ENCODE measurements around the gene BRSK2.
"Not testable (repeated sequence)": the region's sequence is repeated elsewhere in the genome, so short reads cannot be mapped to it uniquely, and the experiment has no call there.

BRSK2 gene

DNA sequence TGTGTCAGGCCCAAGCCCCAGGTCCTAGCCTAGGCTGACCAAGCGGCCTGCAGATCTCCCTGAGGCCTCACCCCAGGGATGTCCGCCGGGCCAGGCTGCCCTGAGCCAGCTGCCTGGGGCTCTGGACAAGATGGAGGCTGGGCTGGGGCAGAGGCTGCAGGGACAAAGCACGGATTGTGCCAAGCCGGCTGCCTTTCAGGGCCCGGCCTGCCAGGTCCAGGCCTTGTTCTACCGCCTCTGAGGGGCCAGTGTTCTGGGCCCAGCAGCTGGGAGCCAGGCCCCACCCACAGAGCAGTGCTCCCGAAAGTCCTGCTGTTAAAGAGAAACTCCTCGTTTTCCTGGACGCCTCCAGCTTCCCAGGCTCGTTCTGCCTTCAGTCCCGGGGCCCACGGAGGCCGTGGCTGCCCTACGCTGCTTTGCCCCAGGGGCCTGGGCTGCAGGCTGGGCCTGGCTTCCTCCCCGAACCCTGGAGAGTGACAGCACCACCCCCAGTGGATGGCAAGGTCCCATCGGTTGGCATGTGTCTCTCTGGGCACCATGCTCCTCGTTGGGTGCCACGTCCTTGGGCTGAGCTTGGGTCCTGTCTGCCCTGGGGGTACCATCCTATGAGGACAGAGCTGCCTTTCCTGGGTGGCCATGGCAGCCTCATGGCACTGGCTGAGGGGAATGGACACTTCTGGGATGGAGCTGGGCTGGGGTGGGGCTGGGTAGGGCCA is 7.6 kb downstream of the BRSK2 start:
- DNase-seq: no peak

DNA sequence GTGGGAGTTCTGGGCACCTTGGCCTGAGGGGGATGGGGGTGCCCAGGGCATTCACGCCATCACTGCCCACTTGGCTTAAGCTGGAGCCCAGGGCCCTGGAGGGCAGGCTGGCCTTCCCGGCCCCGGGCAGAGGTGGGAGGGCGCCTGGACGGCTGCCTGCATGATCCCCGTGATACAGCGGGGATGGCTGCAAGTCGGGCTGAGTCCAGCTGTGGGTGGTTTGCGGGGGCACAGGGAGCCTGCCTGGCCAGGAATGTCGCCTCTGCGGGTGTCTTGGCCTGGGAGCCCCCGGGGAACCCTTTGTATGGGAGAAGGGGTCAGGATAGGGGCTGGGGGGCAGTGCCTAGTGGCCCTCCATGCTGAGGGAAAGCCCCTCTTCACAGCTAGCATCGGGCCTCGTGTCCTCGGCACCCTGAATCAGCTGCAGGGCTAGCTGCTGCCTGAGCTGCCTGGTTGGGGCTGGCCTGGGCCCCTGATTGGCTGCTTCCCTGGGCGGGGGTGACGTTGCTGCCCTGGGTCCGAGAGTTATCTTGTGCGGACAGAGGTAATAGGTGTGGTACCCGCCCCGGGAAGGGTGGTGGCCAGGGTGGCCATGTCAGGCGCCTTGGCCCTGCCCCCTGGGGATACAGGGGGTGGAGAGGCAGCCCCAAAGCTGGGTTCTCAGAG is 8.3 kb downstream of the BRSK2 start:
- DNase-seq: no peak

DNA sequence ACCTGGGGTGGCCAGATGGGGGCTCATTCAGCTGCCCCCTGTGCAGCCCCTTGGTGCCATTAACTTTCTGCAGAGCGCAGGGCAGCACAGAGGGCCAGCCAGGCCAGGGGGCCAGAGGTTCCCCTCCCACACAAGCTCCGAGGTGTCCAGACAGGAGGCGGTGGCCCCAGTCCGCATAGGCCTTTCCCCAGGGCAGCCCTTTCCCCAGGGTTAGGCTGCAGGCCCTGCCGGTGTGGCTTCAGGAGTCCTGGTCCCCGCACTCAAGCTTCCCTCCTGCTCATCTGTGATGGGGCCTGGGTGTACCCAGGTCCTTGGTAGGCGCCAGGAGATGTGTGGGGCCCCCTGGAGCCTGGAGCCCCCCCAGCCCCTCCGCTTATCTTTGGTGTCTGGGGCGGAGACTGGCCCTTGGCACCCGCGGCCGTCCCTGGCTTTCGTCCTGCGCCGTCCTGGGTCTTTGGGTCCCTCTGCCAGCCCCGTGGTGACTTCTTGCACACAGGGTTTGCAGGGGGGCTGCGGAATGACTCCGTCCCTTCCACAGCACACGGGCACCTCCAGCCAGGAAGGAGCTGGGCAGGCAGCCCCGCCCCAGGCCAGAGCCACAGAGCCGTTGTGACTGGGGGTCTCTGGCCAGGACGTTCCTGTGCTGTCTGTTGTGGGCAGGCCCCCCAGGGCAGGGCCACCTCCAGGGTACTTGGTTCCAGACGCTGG is 8.9 kb downstream of the BRSK2 start:
- DNase-seq: no peak

DNA sequence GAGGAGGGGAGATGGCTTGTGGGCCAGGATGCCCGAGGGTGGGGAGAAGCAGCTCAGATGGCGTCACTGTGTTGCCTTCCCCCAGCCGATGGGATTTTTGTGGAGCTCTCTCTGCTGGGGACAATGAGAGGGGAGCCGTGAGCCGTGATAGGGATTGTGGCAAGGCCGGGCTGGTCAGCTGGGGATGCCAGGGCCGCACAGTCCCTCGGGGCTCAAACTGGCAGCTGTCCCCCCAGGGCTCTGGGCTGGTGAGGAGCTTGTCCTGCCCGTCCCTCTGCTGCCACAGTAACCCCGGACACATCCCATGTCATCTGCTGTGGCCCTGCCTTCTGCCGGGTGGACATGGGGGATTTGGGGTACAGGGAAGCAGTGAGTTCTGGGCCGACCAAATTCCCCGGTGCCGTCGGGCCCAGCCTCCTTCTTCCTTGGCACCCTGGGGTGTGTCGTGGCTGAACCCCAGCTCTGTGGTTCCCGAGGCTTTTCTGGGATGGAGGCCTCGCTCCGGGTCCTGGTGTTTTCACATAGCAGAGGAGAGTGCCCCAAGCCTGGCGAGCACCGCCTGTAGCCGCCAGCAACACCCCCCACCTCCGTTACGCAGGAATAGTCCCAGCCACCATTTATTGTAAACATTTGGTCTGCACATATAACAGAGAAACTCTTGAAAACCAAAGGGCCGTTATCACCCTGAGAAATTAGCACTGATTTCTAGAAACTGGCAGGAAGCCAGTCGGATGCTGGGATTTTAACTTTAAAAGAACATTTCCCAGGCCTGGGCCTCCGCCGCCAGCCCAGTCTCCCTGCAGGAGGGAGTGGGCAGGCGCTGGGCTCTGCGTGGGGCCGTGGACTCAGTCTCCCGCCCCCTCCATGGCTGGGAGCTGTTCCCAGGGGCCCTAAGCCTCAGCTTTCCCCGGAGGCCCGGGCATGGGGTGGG is 9.9 kb downstream of the BRSK2 start:
- no peak for DNase-seq

DNA sequence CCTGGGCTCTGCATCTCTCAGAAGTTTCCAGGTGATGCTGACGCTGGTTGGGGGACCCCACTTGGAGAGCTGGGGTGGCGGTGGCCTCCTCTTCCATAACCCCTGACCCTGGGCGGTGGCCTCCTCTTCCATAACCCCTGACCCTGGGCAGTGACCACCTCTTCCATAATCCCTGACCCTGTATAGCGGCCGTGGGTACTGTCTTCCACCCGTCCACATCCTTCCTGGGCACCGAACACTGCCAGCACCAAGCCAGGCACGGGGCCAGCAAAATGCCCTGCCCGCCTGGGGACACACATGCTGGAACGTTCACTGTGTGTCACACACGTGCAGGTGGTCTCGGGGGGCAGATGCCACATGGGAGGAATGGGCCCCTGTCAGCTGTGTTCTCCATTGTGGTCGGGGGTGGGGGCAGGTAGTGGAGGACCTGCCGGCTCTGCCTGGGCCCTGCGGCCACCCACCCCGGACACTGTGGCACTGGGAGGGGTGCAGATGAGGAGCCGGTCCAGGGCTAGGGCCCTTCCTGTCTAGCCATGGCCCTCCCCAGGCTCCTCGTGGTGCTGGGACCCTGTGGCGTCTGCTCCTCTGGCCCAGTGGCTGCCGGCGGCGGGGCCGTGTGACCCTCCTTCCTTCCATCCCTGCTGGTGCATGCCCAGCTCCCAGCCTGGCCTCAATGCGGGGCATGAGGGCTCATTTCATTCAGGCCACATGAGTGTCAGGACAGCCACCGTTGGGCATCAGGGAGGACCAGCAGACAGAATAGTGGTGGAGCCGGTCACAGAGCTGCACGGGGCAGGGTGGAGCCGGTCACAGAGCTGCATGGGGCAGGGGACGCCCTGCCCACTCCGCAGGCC is 10.8 kb downstream of the BRSK2 start:
- DNase-seq: no peak

DNA sequence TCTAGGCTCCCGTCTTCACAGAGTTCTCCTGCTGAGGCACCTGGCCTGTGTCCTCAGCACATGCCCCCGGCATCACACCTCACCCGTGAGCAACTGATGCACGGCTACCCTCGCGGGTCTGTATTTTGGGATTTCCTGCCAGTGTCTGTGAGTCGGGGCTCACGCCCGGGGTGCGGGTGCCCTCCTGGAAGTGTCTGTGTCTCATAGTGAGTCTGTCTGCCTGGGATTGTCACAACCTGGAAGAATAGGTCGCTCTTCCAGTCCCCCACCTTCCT is 11.4 kb downstream of the BRSK2 start:
- no peak for DNase-seq

DNA sequence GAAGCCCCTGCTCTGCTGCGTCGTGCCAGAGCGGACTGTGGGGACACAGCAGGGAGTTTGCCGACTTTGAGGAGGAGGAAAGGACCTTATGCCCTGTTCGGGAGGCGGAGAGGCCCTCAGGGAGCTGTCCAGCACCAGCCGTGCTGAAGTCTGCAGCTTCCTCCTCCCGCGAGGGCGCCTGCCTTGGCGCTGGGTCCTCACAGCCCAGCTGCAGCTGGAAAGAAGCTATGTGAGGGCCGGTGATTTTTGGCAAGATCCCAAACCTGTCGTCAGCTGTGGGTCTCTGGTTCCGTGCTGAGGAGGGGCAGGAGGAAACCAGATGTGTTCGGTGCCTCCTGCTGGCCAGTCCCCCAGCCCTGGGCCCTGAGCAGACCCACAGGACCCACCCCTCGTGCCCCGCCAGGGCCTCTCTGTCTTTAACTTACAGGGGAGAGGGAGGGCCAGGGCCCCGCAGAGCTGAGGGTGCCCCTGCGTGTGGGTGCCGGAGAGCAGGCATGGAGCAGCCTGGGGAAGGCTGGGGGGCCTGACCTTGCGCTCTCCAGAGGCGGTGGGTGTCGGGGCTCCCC is 12.0 kb downstream of the BRSK2 start:
- peak; percentile 20 for DNase-seq

DNA sequence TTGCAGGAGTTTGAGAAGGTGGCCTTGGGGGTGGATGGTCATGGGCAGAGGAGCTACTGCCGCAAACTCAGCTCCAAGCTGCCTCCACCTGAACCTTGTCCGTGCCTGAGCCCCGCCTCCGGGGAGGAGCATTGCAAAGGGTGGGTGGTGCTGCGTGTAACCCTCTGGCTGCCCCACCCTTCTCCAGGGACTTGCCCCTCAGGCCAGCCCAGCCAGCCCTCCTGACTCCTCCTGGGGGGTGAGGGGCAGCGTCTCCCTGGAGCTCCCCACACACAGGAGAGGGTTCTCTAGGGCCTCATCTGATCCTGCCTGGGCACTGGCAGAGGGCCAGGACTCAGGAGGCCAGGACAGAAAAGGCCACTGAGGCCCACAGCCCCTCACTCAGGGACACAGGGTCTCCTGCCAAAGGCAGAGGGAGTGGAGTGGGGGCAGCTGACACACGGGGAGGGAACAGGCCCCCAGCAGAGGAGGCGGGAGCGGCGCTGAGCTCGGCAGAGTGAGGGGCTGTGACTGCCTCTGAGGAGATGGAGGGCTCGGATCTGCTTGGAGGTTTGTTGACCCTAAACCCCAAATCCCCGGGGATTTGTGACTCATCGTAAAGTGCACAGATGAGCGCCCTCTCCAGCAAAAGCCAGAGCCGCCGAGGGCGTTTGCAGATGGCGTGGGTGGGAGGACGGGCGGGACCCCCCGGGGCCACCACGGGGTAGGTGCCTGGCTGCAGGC is 12.8 kb downstream of the BRSK2 start:
- DNase-seq: peak; percentile 83

DNA sequence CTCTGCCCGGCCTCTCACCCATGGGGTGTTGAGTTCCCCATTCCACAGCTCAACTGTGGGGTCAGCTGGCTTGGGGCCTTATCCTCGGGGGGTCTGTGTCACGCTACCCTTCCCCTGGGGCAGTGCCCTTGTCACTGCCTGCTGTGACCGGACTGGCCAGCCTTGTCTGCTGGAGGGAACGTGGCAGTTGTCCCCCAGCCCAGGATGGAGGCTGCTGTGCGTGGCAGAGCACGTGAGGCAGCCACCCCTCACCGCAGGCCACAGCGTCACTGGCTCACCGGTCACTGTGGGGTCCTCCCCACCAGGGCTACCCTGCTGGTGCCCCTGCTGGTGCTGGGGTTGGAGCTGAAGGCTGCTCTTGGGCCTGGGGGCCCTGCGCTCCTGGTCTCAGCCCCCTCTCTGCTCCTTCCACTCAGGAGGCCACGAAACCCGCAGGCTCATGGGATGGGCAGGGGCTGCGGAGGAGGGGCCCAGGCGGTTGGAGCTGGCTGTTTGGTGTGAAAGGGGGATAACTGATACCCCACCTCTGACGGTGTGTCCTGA is 13.4 kb downstream of the BRSK2 start:
- DNase-seq: no peak

DNA sequence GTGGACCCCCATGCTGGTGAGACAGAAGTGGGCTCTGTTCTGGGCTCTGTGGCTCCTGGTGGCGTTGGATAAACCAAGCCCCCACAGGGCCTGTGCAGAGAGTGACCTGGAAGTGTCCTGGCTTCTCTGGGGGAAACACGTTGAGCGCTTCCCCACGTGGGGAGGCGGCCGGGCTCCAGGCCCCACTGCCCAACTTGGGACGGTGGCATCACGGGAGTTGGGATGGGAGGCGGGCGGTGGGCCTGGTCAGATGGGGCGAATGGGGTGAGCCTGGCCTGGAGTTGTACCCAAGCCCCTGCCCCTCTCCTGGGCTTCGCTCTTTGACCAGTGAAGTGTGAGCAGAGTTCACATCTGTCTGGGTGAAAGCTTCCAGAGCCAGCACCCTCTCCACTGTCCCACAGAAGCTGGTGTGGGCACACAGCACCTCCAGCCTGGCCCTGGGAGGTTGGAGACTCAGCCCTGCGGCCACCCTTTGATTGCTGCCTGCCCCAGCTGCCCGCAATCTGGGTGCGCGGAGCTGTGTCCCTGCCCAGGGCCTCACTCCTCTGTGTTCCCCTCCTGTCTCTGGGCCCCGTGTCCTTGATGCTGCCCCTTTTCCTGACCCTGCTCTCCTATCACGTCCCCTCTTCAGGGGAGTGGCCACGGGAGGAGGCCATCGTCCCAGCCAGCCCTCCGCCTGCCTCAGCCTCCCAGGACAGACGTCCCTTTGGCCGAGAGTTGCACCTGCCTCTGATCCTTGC is 14.2 kb downstream of the BRSK2 start:
- no peak for DNase-seq

DNA sequence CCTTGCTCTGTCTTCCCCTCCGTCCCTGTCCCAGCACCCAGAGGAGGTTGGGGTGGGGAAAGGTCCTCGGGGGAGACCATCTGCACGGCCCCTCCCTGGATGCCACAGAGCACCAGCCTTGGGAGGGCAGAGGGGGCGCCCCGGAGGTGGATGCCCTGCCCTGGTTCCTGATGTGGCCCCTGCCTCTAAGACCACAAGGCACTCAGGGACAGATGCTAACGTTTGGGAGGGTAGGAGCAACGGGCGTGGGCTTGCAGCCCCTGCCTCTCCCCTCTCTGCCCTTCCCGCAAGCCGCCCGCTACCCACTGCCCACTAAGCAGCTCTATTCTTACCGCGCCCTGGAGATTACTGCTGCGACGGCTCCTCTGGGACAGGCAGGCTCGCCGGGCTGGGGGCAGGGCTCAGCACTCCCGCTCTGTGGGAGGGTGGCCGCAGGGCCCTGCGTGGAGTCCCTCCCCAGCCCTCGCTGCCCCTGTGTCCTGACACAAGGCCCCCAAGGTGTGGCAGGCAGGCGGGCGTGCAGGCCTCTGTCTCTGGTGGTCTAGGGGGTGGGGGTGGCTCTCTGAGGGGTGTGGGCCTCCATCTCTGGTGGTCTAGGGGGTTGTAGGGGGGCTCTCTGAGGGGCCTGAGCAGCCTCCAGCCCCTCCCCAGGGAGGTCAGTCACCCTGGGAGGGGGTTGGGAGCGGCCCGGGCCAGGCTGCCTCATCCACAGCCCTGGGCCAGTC is 14.9 kb downstream of the BRSK2 start:
- peak; percentile 9 for DNase-seq

DNA sequence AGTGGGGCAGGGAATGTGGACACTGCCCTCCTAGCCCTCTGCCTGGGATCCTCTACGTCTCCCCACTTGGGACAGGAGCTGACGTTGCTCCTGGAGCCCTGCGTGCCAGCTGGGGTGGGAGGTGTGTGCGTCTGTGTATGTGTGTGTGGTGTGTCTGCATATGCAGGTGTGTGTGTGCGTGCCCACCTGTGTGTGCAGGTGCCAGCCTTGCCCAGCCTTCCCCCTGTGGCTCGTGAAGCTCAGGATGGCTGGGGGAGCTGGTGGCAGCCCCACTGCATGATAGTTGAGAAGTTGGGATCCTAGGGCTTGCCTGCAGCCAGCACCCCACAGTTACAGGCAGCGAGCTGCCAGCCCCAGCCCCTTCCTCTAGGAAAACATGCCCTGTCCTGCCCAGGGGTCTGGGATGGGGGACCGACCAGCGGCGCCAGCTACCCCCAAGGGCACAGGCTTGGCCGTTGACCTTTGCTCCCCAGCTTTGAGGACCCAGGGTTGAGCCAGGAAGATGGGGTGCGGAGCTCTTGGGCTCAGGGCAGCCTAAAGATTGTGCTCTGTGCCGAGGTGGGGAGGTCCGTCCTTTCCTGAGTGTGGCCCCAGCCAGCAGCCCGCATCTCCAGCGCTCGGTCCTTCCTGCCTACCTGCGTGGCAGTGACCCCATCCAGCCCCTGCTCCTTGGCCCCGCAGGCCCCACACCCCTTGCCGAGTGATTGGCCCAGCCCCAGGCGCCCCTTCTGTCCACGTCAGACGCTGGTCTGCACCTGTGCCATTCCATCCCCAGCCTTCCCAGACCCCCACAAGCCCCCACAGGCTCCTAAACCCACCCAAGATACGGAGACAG is 15.7 kb downstream of the BRSK2 start:
- DNase-seq: no peak

DNA sequence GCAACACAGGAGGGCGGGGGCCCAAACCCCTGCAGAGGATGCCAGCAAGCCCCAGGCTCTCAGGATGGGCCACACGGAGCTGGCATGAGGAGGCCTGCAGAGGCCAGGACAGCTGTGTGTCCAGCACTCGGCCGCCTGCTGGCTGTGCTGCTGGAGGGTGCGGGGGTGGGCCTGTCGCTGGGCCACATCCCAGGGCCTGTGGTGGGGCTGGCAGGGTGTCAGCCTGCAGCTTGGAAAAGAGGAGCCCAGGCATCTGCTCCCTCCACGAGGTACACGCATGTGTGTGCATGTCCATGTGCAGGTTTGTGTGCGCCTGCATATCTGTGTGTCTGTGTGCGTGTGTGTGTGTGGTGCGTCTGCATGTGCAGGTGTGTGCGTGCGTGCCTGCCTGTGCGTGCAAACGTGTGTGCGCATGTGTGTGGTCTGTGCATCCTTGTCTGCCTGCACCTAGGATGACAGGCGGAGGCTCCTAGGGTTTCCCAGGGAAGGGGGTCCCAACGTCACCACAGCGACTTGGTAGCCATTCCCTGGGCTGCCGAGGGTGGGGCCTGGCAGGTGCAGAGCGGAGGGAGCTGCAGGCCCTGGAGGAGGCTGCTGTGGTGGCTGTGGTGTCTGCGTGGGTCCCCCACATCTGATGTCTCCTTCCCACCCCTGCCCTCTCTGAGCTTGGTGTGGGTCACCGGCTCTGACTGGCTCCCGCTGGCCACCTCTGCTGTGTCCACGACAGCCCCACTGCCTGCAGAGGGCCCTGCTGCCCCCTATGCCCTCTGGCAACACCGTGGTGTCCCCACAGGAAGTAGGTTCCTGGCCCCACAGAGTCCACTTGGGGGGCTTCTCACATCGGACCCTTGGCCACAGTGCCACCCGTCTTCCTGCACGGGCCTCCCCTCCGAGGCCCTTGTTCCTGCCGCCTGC is 17.1 kb downstream of the BRSK2 start:
- DNase-seq: no peak

DNA sequence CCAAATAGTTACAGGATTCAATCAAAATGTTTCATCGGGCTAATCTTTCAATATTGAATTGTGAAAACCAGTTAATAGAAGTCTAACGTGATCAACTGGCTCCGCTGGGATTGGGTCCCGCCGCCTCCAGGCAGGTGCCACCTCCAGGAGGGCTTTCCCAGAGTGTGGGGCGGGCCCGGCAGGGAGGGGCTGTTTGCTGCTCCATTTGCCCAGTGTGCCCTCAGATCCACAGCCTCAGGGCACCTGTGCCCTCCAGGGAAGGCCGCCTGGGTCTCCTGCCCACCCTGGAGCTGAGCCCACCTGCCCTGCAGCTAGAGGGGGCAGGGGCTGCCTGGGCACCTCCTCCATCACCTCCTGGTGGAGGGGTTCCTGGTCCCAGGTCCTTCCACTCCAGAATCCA is 17.9 kb downstream of the BRSK2 start:
- DNase-seq: no peak

DNA sequence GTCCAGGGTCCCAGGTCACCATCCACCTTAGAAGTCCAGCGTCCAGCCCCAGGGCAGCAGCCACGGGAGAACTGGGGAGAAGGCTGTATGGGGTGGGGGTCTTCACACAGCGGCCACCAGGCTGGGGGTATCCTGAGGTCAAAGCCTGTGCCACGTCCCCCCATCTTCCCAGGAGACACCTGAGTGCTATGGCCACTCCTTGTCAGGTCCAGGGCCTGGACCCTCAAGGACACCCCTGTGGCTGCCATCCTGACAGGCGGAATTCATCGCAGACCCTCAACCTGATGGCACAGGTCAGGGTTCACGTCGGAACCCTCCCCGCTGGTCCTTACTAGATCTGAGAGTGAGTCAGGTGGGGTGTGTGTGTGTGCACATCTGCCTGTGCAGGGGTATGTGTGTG is 18.6 kb downstream of the BRSK2 start:
- DNase-seq: no peak

DNA sequence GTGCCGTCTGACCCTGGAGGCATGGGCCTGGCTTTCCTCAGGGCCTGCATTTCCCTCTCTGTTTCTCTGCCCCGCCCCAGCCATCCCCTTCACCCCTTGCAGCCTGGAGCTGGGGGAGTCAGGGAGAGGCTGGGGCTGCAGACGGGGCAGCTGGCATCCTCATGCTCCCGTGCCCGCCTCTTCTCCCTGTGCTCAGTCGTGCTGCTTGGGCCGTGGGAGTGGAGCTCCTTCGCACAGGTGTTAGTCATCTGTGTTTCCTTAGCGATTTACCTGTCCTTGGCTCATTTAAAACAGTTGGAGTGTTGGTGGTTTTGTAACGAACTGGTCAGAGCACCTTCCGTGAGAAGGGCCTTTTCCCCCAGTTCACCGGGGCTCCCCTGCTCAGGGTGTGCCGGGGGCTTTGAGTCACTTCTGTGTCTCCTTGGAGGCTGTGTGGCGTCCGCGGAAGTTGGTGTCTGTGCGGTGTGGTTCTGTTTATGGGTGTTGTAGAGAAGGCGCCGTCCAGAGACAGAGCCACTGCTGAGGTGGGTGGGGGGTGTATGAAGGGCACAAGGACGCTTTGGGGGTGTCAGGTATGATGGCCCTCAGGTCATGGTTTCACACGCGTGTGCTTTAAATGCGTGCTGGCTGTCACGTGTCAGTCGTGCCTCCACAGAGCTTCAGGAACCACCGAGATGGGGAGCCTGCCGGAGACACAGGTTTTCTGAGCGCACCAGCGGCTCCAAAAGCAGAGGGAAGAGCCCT is 19.5 kb downstream of the BRSK2 start:
- no peak for DNase-seq

DNA sequence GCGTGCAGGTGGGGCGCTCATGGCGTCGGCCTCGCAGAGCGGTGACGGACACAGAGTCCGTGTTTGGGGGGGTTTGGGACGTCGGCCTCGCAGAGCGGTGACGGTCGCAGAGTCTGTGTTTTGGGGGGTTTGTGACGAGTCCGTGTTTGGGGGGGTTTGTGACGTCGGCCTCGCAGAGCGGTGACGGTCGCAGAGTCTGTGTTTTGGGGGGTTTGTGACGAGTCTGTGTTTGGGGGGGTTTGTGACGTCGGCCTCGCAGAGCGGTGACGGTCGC is 20.1 kb downstream of the BRSK2 start:
- DNase-seq: not testable (repeated sequence)
